GM20431 (cell line): ENCODE results near the gene SLMAP.
"Not testable (repeated sequence)": the region's sequence is repeated elsewhere in the genome, so short reads cannot be mapped to it uniquely, and the experiment has no call there.

Experiments used
- in situ Hi-C: fragments of 300-500 bp; cut with MseI, MboI; formaldehyde crosslinking; loops from one replicate; pipeline ENCODE4 v1.15.0; 2020; ENCODE audit warnings: low sequenced_read_pairs; ENCODE audit not compliant: unreplicated experiment

SLMAP gene

DNA sequence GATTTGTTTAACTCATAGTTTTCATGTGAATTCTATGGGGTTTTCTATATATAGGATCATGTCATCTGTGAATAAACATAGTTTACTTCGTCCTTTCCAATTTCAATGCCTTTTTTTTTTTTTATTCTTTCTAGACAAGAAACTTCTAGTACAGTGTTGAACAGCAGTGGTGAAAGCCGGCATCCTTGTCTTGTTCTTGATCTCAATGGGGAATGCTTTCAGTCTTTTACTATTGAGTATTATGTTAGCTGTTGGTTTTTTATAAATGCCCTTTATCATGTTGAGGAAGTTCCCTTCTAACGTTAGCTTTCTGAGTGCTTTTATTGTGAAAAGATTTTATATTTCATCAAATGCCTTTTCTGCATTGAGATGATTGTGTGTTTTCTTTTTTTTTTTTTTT is 69.0 kb downstream of the SLMAP start:
- in situ Hi-C loops, result no loop called here

- in situ Hi-C loops, result no loop called here
Measured at GRCh38 chr3:57826245-57826951, 70.3 kb downstream of the SLMAP start.

- in situ Hi-C loops, result no loop called here
Measured at GRCh38 chr3:57826952-57827723, 71.0 kb downstream of the SLMAP start.

DNA sequence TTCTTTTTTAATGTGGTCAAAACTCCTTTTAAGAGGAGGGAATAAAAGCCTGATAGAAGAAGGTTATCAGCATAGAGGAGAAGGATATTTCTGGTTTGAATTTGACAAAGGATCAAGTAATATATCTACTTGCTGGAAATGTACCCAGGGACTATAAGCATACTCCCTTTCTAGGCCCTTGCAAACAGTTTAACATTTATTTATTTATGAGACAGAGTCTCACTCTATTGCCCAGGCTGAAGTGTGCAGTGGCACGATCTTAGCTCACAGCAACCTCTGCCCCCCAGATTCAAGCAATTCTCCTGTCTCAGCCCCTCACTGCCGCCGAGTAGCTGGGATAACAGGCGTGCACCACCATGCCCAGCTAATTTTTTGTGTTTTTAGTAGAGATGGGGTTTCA is 71.6 kb downstream of the SLMAP start:
- in situ Hi-C loops, result no loop called here

DNA sequence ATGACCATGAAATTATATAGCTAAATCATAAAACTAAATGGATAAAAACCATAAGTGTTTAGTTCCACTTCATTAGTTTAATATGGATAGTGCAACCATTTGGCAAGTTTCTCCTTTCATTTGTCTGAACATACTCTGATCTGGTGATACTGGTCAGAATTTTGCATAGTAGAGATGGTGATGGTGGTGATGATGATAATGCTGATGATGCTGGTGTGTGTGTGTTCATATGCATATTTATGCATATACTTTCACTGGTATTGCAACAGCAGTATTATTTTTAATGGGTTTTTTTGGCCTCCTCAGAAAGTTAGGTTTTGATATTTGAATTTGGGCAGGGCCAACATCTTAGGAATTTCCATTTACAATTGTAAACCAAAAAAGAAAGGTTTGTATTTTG is 76.4 kb downstream of the SLMAP start:
- in situ Hi-C loops, result no loop called here

DNA sequence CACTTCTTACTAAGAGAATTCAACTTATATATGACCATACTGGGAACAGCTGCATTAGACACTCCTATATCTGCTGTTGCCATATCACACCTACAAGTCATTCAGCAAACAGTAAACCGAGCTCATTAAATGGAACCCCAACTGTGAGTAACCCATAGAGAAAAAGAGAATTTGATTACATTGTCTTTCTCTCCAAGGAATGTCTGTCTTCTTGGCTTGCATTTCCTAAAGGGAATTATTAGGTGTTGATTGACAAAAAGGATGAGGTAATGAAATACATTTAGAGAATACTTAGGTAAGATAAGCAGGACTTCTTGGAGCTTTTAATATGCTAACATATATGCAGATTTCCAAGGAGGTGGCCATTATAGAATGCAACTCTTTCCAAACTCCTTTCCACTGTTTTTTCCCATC is 76.8 kb downstream of the SLMAP start:
- in situ Hi-C loops, result no loop called here

DNA sequence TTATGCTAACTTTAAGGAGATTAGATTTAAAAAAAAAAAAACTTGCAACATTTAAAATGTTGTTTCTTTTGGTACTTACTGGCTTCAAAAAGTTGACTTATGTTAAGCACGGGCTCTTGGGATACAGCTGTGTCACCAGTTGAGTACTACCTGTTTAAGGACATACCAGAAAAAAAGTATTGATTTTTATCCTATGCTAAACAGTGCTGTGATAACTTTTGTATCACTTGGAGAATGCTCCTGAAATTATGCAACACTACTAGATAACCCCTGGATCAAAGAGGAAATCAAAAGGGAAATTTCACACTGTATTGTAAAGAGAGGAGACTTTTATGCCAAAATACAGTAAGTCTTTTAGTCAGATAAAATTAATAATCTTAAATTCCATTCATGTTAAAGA is 77.7 kb downstream of the SLMAP start:
- in situ Hi-C loops, result no loop called here

DNA sequence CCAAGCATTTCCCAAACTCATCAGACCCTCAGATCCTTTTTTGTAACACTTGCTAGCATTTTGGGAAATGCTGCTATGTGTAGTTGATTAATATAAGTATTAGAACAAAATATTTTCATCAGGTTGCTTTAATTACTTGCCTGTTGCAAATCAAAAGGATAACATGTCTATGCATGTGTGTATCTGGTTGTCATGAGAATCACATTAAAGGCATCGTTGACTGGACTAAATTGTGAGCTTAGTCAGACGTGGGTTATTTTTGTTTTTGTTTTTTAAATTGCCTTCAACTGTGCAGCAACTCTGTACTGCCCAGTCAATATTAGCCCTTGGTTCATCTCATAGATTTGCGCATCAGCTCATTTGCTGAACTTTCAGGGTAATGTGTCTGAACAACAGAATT is 81.6 kb downstream of the SLMAP start:
- in situ Hi-C loops, result no loop called here

GRCh38 chr3:57838627-57839026 is 82.5 kb downstream of the SLMAP start:
- in situ Hi-C loops, result no loop called here

DNA sequence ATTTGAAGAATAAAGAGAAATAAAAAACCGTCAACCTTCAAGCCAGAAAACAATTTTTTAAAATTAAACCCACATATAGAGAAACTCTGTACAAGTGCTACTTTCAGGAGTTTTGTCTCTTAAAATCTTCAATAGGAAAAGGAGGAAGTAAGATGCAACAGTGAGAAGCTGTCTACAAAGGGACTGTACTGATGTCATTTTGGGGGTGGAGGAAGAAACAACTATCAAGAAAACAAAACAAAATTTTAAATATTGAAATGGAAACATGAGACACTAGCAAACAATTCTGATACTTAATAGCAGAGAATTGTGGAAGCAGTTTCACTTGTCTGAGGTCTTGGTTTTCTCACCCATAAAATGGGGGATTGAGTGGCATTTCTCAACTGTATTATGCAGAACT is 84.4 kb downstream of the SLMAP start:
- in situ Hi-C loops, result no loop called here

GRCh38 chr3:57841818-57842217 is 85.7 kb downstream of the SLMAP start:
- in situ Hi-C loops, result no loop called here

- in situ Hi-C loops, result no loop called here
Measured at GRCh38 chr3:57848177-57848738, 92.1 kb downstream of the SLMAP start.

GRCh38 chr3:57851304-57851703 is 95.2 kb downstream of the SLMAP start:
- in situ Hi-C loops, result no loop called here

- in situ Hi-C loops, result no loop called here
Measured at GRCh38 chr3:57852896-57853295, 96.8 kb downstream of the SLMAP start.

DNA sequence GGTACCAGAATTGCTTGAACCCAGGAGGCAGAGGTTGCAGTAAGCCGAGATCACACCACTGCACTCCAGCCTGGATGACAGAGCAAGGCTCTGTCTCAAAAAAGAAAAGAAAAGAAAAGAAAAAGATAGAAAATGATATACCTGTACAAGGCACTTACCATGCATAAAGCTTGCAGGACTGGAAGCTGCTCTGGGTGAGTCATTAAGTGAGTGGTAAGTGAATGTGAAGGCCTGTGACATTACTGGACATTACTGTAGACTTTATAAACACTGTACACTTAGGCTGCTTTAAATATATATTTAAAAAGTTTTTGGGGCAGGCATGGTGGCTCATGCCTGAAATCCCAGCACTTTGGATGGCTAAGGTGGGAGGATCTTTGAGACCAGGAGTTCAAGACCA is 99.2 kb downstream of the SLMAP start:
- in situ Hi-C loops, result no loop called here

- in situ Hi-C loops, result no loop called here
Measured at GRCh38 chr3:57855943-57856342, 99.8 kb downstream of the SLMAP start.

DNA sequence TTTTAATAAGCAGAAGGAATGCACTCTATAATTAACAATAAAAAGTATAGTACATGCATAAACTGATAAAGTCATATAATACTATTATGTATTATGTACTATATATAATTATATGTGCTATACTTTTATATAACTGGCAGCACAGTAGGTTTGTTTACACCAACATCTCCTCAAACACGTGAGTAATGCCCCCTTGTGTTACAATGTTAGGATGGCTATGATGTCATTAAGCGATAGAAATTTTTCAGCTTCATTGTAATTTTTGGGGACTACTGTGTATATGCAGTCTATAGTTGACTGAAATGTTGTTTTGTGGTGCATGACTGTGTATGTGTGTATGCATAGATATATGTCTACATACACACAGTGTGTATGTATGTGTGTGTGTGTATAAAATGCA is 100.6 kb downstream of the SLMAP start:
- in situ Hi-C loops, result no loop called here

GRCh38 chr3:57862894-57863293 is 106.8 kb downstream of the SLMAP start:
- in situ Hi-C loops, result no loop called here

- in situ Hi-C loops, result no loop called here
Measured at GRCh38 chr3:57863380-57863779, 107.3 kb downstream of the SLMAP start.

DNA sequence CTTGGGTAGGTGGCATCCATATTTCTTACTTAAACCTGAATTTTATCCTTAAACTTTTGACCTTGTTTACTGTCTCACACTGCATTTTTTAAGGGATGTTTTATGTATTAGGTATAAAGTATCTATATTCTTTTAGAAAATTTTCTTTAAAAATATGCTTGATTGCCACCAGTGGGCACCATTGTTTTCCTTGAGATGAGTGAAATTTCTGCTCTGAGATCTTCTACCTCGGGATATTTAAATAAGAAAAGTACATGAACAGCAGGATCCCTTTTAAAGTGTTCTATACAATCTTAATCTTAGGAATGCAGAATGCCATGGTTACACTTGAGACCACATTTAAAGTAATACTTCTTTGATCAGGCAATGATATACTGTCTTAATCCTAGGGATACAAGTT is 108.7 kb downstream of the SLMAP start:
- in situ Hi-C loops, result no loop called here

GRCh38 chr3:57869110-57869509 is 113.0 kb downstream of the SLMAP start:
- in situ Hi-C loops, result not testable (repeated sequence)
